GM21447 (cell line): ENCODE measurements around the gene KIAA1328.

Experiments used
- ATAC-seq: cut with Tn5 transposase; IDR thresholded peaks from one replicate; pipeline ENCODE4 v1.9.1; 2021; ENCODE audit not compliant: unreplicated experiment

The KIAA1328 gene

GRCh38 chr18:37272841-37273240, 443.9 kb downstream of the KIAA1328 start:
- ATAC-seq = no peak

GRCh38 chr18:37274309-37275236, 445.6 kb downstream of the KIAA1328 start:
- no peak for ATAC-seq

DNA sequence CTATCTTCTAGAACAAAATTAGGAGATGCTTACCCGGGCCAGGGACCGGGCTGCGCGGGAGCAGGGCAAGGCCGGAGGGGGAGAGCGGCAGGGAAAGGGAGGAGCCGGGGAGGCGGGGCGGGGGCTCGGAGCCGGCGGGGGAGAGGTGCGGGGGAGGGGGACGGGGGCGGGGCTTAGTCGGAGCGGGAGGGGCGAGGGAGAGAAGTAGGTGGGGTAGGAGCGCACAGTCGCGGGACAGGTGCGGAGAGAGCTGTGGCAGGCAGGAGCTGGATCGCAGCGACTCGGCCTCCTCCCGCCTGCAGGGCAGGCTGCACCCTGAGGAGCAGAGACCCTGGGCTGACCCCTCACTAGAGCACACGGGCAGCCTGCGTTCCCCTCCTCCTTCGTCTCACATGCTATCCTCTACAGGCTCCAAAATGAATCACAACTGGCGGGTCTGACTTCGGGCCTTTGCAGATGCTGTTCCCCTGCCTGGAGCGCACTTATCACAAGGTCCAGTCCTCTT, 446.4 kb downstream of the KIAA1328 start:
- no peak for ATAC-seq

- no peak for ATAC-seq
Measured at GRCh38 chr18:37276111-37276890, 447.4 kb downstream of the KIAA1328 start.

GRCh38 chr18:37277804-37278203, 448.9 kb downstream of the KIAA1328 start:
- no peak for ATAC-seq
